A549 treated with CORT108297 at 1 μM for 4 hours (cell line): ENCODE data around the gene GCC2. TPM values are rescaled to one million over a fixed set of nuclear protein-coding genes. Genes with fewer than 3 reads are reported as not detected.

Source experiments
- total RNA-seq: library from RNA; stranded (reverse); fragments of 200-300 nt; extraction: Qiagen RNA extraction; gene quantifications from 5 replicates; pipeline ENCODE4 v1.2.3, GENCODE V29; 2022

GCC2 gene
- 11.0 to 18.4 TPM (median 15.4 TPM) in 5 replicates for total RNA-seq

DNA sequence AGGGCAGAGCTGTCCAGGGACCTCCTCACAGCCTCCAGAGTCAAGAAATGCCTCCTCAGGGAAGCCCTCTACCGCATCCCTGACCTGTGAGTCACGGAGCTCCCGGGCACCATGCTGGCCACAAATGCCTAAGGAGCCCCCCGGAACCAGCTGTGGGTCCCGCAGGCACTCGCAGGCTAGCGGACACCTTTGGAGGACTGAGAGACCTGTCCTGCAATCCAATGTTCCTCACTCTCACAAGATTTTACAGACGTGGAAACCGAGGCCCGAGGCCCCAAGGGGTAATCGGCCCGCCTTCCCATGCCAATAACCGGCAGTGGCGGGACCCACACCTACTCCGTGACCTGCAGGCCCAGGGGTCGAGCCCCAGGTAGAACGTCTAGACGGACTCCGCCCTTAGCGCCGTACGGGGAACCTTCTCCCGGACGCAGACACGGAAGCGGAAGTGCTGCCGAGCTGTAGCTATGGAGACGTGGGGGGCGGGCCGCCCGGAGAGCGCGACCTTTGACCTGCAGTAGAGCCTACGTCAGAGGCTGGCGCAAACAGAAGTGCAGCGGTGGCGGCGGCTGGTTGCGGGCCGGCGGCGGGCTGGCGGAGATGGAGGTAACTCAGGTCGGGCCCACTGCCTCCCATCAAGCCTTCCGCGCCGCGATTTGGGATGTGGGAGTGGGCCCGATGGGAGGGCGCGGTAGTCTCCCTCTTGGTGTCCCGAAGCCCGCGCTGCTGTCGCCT, at the start of gene GCC2:
Gene GCC2 (plus strand): TSS at position 529 of the 732 bp plus-strand sequence. CDS start 69 bp downstream, at position 598.

DNA sequence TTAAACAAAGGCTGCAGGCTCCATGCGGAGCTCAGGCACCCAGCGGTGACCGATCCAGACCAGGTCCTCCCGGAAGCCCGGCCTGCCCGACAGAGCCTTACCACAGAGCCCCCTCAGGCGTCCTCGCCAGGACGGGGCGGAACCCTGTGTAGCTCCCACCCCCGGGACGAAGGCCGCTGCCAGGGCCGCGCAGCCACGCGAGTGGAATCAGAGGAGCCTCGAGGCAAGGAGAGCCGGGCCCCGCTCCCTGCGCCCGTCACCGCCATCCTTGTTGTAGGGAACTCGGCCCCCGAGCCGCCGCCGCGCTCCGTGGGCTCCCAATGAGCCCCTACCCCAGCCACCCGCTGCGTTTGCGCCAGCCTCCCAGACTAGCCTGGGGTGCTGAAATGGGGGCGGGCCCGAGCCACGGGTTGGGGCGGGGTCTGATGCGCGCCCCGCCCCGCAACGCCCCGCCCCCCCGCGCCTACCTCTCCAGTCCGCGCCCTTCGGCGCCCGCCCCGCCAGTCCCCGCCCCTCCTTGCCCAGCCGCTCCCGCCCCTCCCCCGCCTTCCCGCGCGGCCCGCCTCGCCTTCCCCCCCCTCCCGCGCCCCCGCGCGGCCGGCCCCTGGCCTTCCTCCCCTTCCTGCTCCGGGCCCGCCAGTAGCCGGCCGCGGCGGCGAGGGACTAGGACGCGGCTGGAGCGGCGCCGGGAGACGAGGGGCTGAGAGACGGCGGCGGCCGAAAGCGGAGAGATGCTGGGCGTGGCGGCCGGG, 85.0 kb downstream of the GCC2 start, which contains the start of gene LIMS1:
Gene LIMS1 (plus strand): TSS at position 639 of the 752 bp plus-strand sequence. CDS start 93 bp downstream, at position 732.

Other genes with a start within 250 kb of the GCC2 start
- not detected in 5 replicates for gene SULT1C3, start 209.2 kb upstream of the GCC2 start, total RNA-seq
- gene SULT1C2, start 160.3 kb upstream of the GCC2 start, total RNA-seq = 0.38 to 0.72 TPM (median 0.49 TPM) in 5 replicates
- gene SULT1C4, start 71.3 kb upstream of the GCC2 start, total RNA-seq = 0.11 to 0.13 TPM in 2 of 5 replicates, not detected in the others
- gene LIMS1, start 85.3 kb downstream of the GCC2 start, total RNA-seq = 41.0 to 66.4 TPM (median 54.3 TPM) in 5 replicates